Prostate gland (tissue), 2 donors: ENCODE results near the gene THAP5.

Experiments used
- POLR2A ChIP-seq: fragments of 450-650 bp; IDR thresholded peaks from one replicate; pipeline ENCODE4 v1.6.1; 2016; ENCODE audit warnings: antibody characterized with exemption, mild to moderate bottlenecking
- TF ChIP-seq, protein P1 (sequence below), 4 experiments: fragments of 200-600 bp in 2 of 4; fragments of 450-650 bp in 2 of 4; sonication (generic) in 2 of 4; IDR thresholded peaks; 1 replicate in 3 of 4; 2 replicates in 1 of 4; pipeline ENCODE4 v1.5.1; 2016 to 2019; ENCODE audit warnings: antibody characterized with exemption in 4 of 4, mild to moderate bottlenecking in 2 of 4, moderate library complexity in 2 of 4

DNA sequence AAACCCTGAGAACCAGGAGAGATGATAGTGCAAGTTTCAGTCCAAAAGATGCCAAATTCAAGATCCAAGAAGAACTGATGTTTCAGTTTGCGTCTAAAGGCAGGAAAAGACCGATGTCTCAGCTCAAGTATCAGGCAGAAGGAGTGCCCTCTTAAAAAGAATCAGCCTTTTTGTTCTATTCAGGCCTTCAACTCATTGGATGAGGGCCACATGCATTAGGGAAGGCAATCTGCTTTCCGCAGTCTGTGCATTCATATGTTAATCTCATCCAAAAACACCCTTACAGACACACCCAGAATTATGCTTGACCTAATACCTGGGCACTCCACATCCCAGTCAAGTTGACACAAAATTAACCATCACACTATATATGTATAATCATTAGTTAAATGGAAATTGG lies 45.4 kb upstream of the THAP5 start:
- TF ChIP-seq, protein P1, sequence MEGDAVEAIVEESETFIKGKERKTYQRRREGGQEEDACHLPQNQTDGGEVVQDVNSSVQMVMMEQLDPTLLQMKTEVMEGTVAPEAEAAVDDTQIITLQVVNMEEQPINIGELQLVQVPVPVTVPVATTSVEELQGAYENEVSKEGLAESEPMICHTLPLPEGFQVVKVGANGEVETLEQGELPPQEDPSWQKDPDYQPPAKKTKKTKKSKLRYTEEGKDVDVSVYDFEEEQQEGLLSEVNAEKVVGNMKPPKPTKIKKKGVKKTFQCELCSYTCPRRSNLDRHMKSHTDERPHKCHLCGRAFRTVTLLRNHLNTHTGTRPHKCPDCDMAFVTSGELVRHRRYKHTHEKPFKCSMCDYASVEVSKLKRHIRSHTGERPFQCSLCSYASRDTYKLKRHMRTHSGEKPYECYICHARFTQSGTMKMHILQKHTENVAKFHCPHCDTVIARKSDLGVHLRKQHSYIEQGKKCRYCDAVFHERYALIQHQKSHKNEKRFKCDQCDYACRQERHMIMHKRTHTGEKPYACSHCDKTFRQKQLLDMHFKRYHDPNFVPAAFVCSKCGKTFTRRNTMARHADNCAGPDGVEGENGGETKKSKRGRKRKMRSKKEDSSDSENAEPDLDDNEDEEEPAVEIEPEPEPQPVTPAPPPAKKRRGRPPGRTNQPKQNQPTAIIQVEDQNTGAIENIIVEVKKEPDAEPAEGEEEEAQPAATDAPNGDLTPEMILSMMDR (IDR thresholded peaks at IDR 0.05): no peak
- TF ChIP-seq POLR2A: no peak
